Esophagus squamous epithelium (tissue), 5 donors: ENCODE results near the gene MOCOS. TPM values are rescaled to one million over a fixed set of nuclear protein-coding genes. Genes with fewer than 3 reads are reported as not detected.

Experiments
- DNase-seq: peaks from one replicate; lab custom pipeline; 2025; lab: John Stamatoyannopoulos, UW
- H3K27ac ChIP-seq, 4 donors: fragments of 200-600 bp; sonication (generic); one replicate each; pipeline ENCODE4 v1.5.1; 2016 to 2019; ENCODE audit warnings: mild to moderate bottlenecking in 1 of 4
- H3K27me3 ChIP-seq, 4 donors: fragments of 200-600 bp; sonication (generic); 1 replicate in 3 of 4; 2 replicates in 1 of 4; pipeline versions ENCODE4 v1.5.1 to v1.6.0; 2017 to 2021; ENCODE audit warnings: antibody characterized with exemption in 1 of 4
- H3K36me3 ChIP-seq, 3 donors: fragments of 200-600 bp; sonication (generic); one replicate each; pipeline ENCODE4 v1.5.1; 2016 to 2019
- H3K4me1 ChIP-seq, 3 donors: fragments of 200-600 bp; sonication (generic); one replicate each; pipeline ENCODE4 v1.5.1; 2017 to 2019
- H3K4me3 ChIP-seq, 4 donors: fragments of 200-600 bp; sonication (generic); 1 replicate in 3 of 4; 2 replicates in 1 of 4; pipeline ENCODE4 v1.5.1; 2016 to 2019; ENCODE audit warnings: mild to moderate bottlenecking in 2 of 4, moderate library complexity in 1 of 4
- H3K9me3 ChIP-seq, 3 donors: fragments of 200-600 bp; sonication (generic); one replicate each; pipeline ENCODE4 v1.5.1; 2016 to 2019
- CTCF ChIP-seq, 6 experiments: fragments of 450-650 bp in 4 of 6; fragments of 200-600 bp in 2 of 6; sonication (generic) in 2 of 6; IDR thresholded peaks; one replicate each; pipeline ENCODE4 v1.5.1; 2016 to 2019; ENCODE audit warnings: antibody characterized with exemption in 6 of 6, mild to moderate bottlenecking in 4 of 6, moderate library complexity in 4 of 6
- POLR2A ChIP-seq, 4 donors: fragments of 450-650 bp; IDR thresholded peaks; one replicate each; pipeline ENCODE4 v1.6.1; 2017; ENCODE audit warnings: antibody characterized with exemption in 4 of 4, mild to moderate bottlenecking in 4 of 4, moderate library complexity in 3 of 4
- WGBS, 2 donors: methylation state at CpG; one replicate each; pipeline ENCODE4 v1.1.5; 2018; 5-methylcytosine and 5-hydroxymethylcytosine counted together
- intact Hi-C: fragments of 100-400 bp; cut with DNase I; formaldehyde crosslinking; loops from one replicate; pipeline ENCODE4 v1.15.0; 2022
- total RNA-seq, 4 donors: library from RNA; depleted of rRNA; stranded (reverse); fragments of >200 nt; gene quantifications; one replicate each; pipeline ENCODE4 v1.1.0, GENCODE V29; 2016
- donor health status: DM: yes; HTN: yes; CAD: no.

The MOCOS gene
- total RNA-seq, 4 donors from 2014 or later, result 4.4 to 11.8 (median 7.0) TPM

DNA sequence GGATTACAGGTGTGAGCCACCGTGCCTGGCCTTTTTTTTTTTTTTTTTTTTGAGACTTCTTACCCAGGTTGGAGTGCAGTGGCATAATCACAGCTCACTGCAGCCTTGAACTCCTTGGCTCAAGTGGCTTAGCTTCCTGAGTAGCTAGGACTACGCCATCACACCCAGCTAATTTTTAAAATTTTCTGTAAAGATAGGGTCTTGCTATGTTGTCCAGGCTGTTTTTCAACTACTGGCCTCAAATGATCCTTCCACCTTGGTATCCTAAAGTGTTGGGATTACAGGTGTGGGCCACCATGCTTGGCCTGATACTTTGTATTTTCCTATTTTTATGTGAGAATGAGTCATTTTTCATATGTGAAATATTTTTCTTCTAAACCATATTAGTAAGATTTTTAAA lies 43.9 kb upstream of the MOCOS start:
- Histone ChIP-seq H3K4me1 (no peaks in the 10 kb centered on the region), H3K4me3 (no peak overlapping the region), H3K9me3 (no peaks in the 10 kb centered on the region), H3K27me3 (no peaks in the 10 kb centered on the region), H3K36me3 (peaks cover 0 to 100% (median 46%) of the 10 kb centered on the region in 3 donors), H3K27ac (no peak overlapping the region)
- no peak for DNase-seq
- 86 to 100% methylated on average over 2 of the region's 2 CpGs for WGBS, 2 donors
- intact Hi-C loops, result no loop called here
- TF ChIP-seq POLR2A (IDR thresholded peaks at IDR 0.05) (no peak), CTCF (IDR thresholded peaks at IDR 0.05) (no peak)

GRCh38 chr18:36149514-36150289 lies 37.6 kb upstream of the MOCOS start:
- intact Hi-C loops, result no loop called here
- Histone ChIP-seq H3K36me3 (peaks cover 0 to 98% (median 33%) of the 10 kb centered on the region in 3 donors), H3K27me3 (no peaks in the 10 kb centered on the region), H3K4me1 (no peaks in the 10 kb centered on the region), H3K9me3 (no peaks in the 10 kb centered on the region), H3K4me3 (no peak overlapping the region), H3K27ac (no peak overlapping the region)
- 78 to 91% methylated on average over 5 of the region's 5 CpGs for WGBS, 2 donors
- TF ChIP-seq POLR2A (IDR thresholded peaks at IDR 0.05) (no peak), CTCF (IDR thresholded peaks at IDR 0.05) (no peak)
- DNase-seq, result no peak

DNA sequence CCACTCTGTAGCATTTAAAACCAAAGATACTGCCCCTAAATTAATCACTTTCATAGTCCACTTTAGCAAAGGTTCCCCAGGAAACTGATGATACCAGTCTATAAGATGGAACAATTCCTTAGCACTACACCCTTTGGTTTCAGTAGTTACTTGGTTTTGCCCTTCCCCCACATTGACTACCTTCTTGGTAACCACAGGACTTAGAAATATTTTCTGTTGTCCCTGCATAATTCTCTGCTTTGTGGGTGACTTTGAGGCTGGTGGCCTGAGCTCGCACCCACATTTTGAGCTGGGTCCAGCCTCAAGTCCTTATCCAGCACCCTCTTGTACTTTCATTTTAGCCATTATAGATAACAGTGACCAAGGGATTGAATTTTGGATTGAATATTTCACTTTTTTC lies 34.5 kb upstream of the MOCOS start:
- intact Hi-C loops, result no loop called here
- TF ChIP-seq CTCF (IDR thresholded peaks at IDR 0.05) (no peak), POLR2A (IDR thresholded peaks at IDR 0.05) (no peak)
- Histone ChIP-seq H3K36me3 (peaks cover 0 to 98% (median 18%) of the 10 kb centered on the region in 3 donors), H3K4me3 (no peak overlapping the region), H3K4me1 (no peaks in the 10 kb centered on the region), H3K27ac (no peak overlapping the region), H3K9me3 (no peaks in the 10 kb centered on the region), H3K27me3 (no peaks in the 10 kb centered on the region)
- no peak for DNase-seq
- WGBS, 2 donors, result 94 to 100% methylated on average over 1 of the region's 1 CpG

DNA sequence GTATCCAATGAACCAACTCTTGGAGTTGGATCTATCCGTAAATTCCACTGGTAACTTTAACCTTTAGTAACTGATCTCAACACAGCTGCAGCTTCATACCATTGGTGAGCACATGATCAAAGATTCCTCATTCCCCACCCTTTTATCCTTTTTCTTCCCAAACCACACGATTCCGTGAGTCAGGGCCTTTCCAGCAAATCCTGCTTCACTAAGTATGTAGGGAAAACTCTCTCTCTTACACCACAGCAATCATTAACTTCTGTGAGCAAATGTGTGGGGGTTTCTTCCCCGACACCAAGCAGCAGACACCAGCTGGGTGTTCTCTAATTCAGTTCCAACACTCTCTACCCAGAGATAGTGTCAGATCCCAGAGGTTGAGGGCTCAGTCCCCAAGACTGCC lies 34.1 kb upstream of the MOCOS start:
- Histone ChIP-seq H3K27me3 (no peaks in the 10 kb centered on the region), H3K9me3 (no peaks in the 10 kb centered on the region), H3K4me3 (no peak overlapping the region), H3K4me1 (no peaks in the 10 kb centered on the region), H3K36me3 (peaks cover 0 to 98% (median 14%) of the 10 kb centered on the region in 3 donors), H3K27ac (no peak overlapping the region)
- DNase-seq, result no peak
- TF ChIP-seq POLR2A (IDR thresholded peaks at IDR 0.05) (no peak), CTCF (IDR thresholded peaks at IDR 0.05) (no peak)
- intact Hi-C loops, result no loop called here
- 81% methylated on average over 4 of the region's 4 CpGs for WGBS, 2 donors

- no peak overlapping the region for H3K4me3 ChIP-seq
Observed at GRCh38 chr18:36153771-36154170, 33.5 kb upstream of the MOCOS start.

More at GRCh38 chr18:36153771-36154170, 33.5 kb upstream of the MOCOS start:
- no peak for DNase-seq
- Histone ChIP-seq H3K36me3 (peaks cover 0 to 98% (median 8%) of the 10 kb centered on the region in 3 donors), H3K9me3 (no peaks in the 10 kb centered on the region), H3K27me3 (no peaks in the 10 kb centered on the region), H3K27ac (no peak overlapping the region), H3K4me1 (no peaks in the 10 kb centered on the region)
- intact Hi-C loops, result no loop called here
- 54 to 75% methylated on average over 2 of the region's 2 CpGs for WGBS, 2 donors
- TF ChIP-seq POLR2A (IDR thresholded peaks at IDR 0.05) (no peak), CTCF (IDR thresholded peaks at IDR 0.05) (no peak)
